Activated CD4-positive, alpha-beta memory T cell treated with anti-CD3 and anti-CD28 coated beads for 36 hours (primary cell): ENCODE results near the gene KLF1. TPM values are rescaled to one million over a fixed set of nuclear protein-coding genes. Genes with fewer than 3 reads are reported as not detected.

Experiments
- CTCF ChIA-PET: fragments of 350-600 bp; sonication (Branson Sonifier 250); formaldehyde crosslinking; loops from one replicate; lab custom pipeline; 2021; ENCODE audit warnings: antibody characterized with exemption, inconsistent platforms; lab: Charles Lee
- POLR2A ChIA-PET: fragments of 350-600 bp; sonication (Branson Sonifier 250); formaldehyde crosslinking; loops from one replicate; lab custom pipeline; 2021; ENCODE audit warnings: antibody characterized with exemption; lab: Charles Lee
- DNase-seq: peaks from one replicate; pipeline ENCODE4 v3.0.0-alpha.2; 2020
- H3K27ac Mint-ChIP-seq: one replicate; pipeline ENCODE4 v1.8.0; 2021; ENCODE audit warnings: mixed read lengths
- H3K27me3 Mint-ChIP-seq: one replicate; pipeline ENCODE4 v1.8.0; 2021; ENCODE audit warnings: mixed read lengths
- H3K36me3 Mint-ChIP-seq: one replicate; pipeline ENCODE4 v1.8.0; 2021; ENCODE audit warnings: mixed read lengths
- H3K4me1 Mint-ChIP-seq: one replicate; pipeline ENCODE4 v1.8.0; 2021; ENCODE audit warnings: low read depth, mixed read lengths
- H3K4me3 Mint-ChIP-seq: one replicate; pipeline ENCODE4 v1.8.0; 2021; ENCODE audit warnings: mild to moderate bottlenecking, mixed read lengths
- H3K9me3 Mint-ChIP-seq: one replicate; pipeline ENCODE4 v1.8.0; 2021; ENCODE audit warnings: mixed read lengths
- intact Hi-C: fragments of 100-400 bp; cut with micrococcal nuclease; formaldehyde crosslinking; loops from one replicate; pipeline ENCODE4 v1.15.1; 2023
- total RNA-seq, 2 experiments: library from RNA; stranded (reverse); gene quantifications; one replicate each; pipeline ENCODE4 v1.2.3, GENCODE V29; 2021

Gene KLF1
- total RNA-seq: under 1 TPM; 0.12 to 0.19 TPM

DNA sequence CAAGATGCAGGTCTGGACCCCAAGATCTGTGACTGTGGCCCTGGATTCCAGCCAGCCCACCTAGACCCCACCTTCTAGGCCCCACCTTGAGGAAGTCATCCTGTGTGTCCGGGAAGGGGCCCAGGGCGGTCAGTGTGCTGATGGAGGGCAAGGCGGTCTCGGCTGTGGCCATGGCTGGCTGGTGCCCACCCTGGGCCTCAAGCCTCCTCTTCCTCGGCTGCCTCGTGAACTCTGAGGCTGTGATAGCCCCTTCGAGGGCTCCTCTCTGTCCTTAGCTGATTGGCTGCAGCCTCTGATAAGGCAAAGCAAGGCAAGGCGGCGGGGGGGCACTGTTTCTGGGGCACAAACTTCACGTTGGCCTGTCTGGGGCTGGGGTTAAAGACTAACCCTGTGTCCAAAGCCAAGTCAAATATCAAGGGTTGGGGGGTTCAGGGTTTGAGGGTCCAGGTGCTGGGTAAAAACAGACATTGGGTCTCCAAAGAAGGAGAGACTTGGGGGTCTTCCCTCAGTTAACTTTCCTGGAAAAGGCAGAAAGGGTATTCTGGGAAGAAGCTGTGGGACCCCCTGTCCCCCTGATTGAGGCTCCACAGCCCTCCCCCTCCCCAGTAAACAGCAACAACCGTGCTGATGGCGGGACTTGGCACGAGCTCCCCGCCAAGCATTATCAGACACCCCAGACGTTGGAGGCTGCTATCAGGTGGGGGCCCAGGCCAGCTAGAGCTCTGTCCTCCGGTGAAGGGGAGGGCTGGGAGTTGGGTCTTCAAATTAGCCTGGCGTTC lies at the start of gene KLF1:
KLF1 (minus strand) TSS at position 233 of the 779 bp plus-strand sequence; CDS start at position 172, 61 bp downstream.
- ChIA-PET POLR2A (interaction anchor here (1.4 kb wide), 1 partner anchor 46 kb away, joined by 3 read pairs; the partner anchor contains the start of gene FARSA), CTCF (interaction anchor here (1.0 kb wide), 1 partner anchor 45 kb away, joined by 3 read pairs; no protein-coding TSS in a partner anchor)
- peaks cover 9% of the 10 kb centered on the region for H3K9me3 Mint-ChIP-seq
- H3K36me3 Mint-ChIP-seq: peaks cover 2% of the 10 kb centered on the region
- H3K4me1 Mint-ChIP-seq: peaks cover 36% of the 10 kb centered on the region
- intact Hi-C loops: no loop called here
- peak within 1 kb of the TSS; percentile 15 for H3K27ac Mint-ChIP-seq
- no peaks in the 10 kb centered on the region for H3K27me3 Mint-ChIP-seq
- peak within 1 kb of the TSS; percentile 27 for H3K4me3 Mint-ChIP-seq
- no peak for DNase-seq

DNA sequence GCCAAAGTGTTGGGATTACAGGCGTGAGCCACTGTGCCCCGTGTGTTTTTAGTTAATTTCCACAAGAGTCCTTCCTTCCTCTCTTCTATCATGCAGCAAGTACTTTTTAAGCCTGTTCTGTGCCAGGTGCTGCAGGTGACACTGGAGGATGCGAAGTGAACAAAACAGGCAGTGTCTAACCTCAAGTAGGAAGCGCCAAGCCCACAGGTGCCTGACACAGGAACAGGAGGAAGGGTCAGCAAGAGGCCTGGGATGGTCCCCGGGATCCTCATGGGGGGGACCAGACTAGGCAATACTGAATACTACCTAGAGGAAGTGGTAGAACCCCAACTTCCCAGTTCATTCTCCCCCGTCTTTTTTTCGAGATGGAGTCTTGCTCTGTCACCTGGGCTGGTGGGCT lies 49.6 kb upstream of the KLF1 start:
- ChIA-PET CTCF (no interaction called here), POLR2A (interaction anchor here (0.6 to 2.7 kb wide), 3 partner anchors 52 to 1560 kb away, joined by 3 to 10 read pairs (median 3); partner anchors contain the start of gene FBXW9)
- Mint-ChIP-seq H3K27me3 (no peaks in the 10 kb centered on the region), H3K9me3 (no peaks in the 10 kb centered on the region), H3K4me3 (peak overlapping the region; percentile 6), H3K36me3 (peaks cover 43% of the 10 kb centered on the region), H3K4me1 (peaks cover 54% of the 10 kb centered on the region), H3K27ac (peak overlapping the region; percentile 14)
- intact Hi-C loops: loop anchor here (5.0 kb wide), 4 partner anchors 199 to 324 kb away; partner anchors contain the start of genes GET3, IER2, STX10 and TNPO2
- DNase-seq: no peak

GRCh38 chr19:12935071-12935470 lies 48.1 kb upstream of the KLF1 start:
- Mint-ChIP-seq H3K27ac (peak overlapping the region; percentile 51), H3K27me3 (no peaks in the 10 kb centered on the region), H3K4me1 (peaks cover 46% of the 10 kb centered on the region), H3K4me3 (no peak overlapping the region), H3K9me3 (no peaks in the 10 kb centered on the region), H3K36me3 (peaks cover 35% of the 10 kb centered on the region)
- ChIA-PET CTCF (no interaction called here), POLR2A (no interaction called here)
- DNase-seq: no peak
- intact Hi-C loops: loop anchor here (5.0 kb wide), 4 partner anchors 198 to 323 kb away; partner anchors contain the start of genes GET3, IER2, STX10 and TNPO2

DNA sequence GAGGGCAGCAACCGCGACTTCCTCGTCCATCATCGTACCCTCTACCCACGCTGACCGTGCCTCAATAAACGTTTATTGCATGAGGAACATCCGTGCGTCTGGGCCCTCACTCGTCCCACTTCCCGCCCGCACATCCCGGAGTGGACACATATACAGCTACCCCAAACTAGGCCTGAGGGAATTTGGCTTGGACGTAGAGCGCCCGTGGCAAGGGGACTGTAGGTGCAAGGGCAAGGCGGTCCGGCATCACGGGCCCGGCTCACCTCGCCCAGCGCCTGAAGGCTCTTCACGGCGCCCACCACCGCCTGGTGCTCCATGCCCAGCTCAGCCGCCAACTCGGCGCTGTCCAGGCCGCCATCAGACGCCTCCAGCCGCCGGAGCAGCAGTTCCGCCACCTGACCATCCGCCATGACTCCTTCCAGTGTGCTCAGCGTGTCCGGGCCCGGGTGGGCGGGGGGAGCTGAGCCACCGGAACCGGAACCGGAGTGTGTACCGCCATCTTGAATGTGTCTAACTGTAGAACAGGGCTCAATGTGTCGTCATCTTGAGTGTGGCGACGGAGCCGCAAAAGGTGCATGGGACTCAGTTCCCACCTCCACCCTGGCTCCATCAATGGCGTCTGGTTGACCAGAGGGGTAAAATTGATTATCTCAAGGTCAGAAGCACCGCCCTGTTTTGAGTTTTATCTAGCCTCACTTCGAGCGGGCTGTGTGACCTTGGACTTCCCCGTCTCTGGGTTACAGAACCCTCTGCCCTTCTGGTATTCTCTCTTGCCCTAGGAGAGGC lies 46.5 kb upstream of the KLF1 start, which contains the start of gene FARSA:
FARSA (minus strand) TSS at position 425 of the 786 bp plus-strand sequence; CDS start at position 410, 15 bp downstream.
- peak; percentile 95 for DNase-seq
- ChIA-PET CTCF (interaction anchor here (0.8 to 2.7 kb wide), 6 partner anchors 13 to 173 kb away, joined by 3 to 21 read pairs (median 4); partner anchors contain the start of gene RAD23A), POLR2A (interaction anchor here (0.6 to 2.2 kb wide), 13 partner anchors 10 to 252 kb away, joined by 3 to 14 read pairs (median 3); partner anchors contain the start of genes DHPS, KLF1 and SYCE2)
- H3K4me3 Mint-ChIP-seq: peak within 1 kb of the TSS; percentile 96
- peaks cover 29% of the 10 kb centered on the region for H3K36me3 Mint-ChIP-seq
- H3K9me3 Mint-ChIP-seq: no peaks in the 10 kb centered on the region
- intact Hi-C loops: loop anchor here (2.0 kb wide), 1 partner anchor 31 kb away; no protein-coding TSS in a partner anchor
- H3K27ac Mint-ChIP-seq: peak within 1 kb of the TSS; percentile 82
- H3K4me1 Mint-ChIP-seq: peaks cover 33% of the 10 kb centered on the region
- H3K27me3 Mint-ChIP-seq: no peaks in the 10 kb centered on the region

GRCh38 chr19:12932392-12933286 lies 45.6 kb upstream of the KLF1 start:
- Mint-ChIP-seq H3K27me3 (no peaks in the 10 kb centered on the region), H3K9me3 (no peaks in the 10 kb centered on the region), H3K4me3 (peak overlapping the region; percentile 96), H3K4me1 (peaks cover 28% of the 10 kb centered on the region), H3K27ac (peak overlapping the region; percentile 82), H3K36me3 (peaks cover 32% of the 10 kb centered on the region)
- DNase-seq: no peak
- ChIA-PET POLR2A (interaction anchor here (0.7 to 2.2 kb wide), 11 partner anchors 11 to 210 kb away, joined by 3 to 14 read pairs (median 3); partner anchors contain the start of genes KLF1 and SYCE2), CTCF (interaction anchor here (0.6 to 2.7 kb wide), 13 partner anchors 13 to 175 kb away, joined by 3 to 21 read pairs (median 3); partner anchors contain the start of gene RAD23A)
- intact Hi-C loops: loop anchor here (2.0 kb wide), 1 partner anchor 32 kb away; no protein-coding TSS in a partner anchor

DNA sequence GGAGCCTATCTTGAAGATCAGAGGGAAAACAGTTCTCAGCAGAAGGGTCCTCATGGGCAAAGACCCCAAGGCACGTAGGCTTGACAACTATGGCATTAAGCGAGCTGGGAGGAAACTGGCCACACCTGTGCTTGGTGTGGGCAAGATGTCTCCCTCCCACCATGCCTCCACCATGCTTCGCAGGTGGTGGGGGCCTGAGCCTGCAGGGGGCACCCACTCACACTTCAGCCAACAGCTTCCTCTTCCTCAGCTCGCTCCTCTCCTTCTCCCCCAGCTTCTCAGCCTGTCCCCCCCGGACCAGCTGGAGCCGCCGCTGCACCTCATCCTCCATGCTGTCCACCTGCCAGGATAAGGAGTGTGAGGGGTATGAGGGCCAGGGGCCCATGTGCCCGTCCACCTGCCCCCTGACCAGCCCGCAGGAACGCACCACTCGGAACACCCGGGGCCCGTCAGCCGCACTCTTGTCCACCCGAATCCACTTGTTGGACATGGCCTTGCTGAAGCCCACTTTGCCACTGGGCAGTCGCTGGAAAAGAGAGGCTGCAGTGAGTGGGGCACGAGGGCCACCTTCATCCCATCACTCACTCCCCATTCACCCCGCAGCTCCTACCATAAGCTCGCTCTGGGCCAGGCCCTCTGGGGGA lies 43.1 kb upstream of the KLF1 start:
- ChIA-PET CTCF (no interaction called here), POLR2A (interaction anchor here (0.8 kb wide), 1 partner anchor 15 kb away, joined by 5 read pairs; no protein-coding TSS in a partner anchor)
- Mint-ChIP-seq H3K4me3 (no peak overlapping the region), H3K9me3 (no peaks in the 10 kb centered on the region), H3K27ac (no peak overlapping the region), H3K4me1 (peaks cover 23% of the 10 kb centered on the region), H3K27me3 (no peaks in the 10 kb centered on the region), H3K36me3 (peaks cover 43% of the 10 kb centered on the region)
- intact Hi-C loops: no loop called here
- DNase-seq: no peak

- Mint-ChIP-seq H3K27ac (no peak overlapping the region), H3K4me3 (no peak overlapping the region), H3K27me3 (no peaks in the 10 kb centered on the region), H3K36me3 (peaks cover 48% of the 10 kb centered on the region), H3K4me1 (peaks cover 2% of the 10 kb centered on the region), H3K9me3 (no peaks in the 10 kb centered on the region)
- ChIA-PET POLR2A (no interaction called here), CTCF (interaction anchor here (0.6 kb wide), 1 partner anchor 100 kb away, joined by 4 read pairs; no protein-coding TSS in a partner anchor)
- DNase-seq: no peak
- intact Hi-C loops: no loop called here
Observed at GRCh38 chr19:12924621-12925310, 37.8 kb upstream of the KLF1 start.

- peaks cover 37% of the 10 kb centered on the region for H3K36me3 Mint-ChIP-seq
- intact Hi-C loops: no loop called here
- peaks cover 5% of the 10 kb centered on the region for H3K9me3 Mint-ChIP-seq
- no peak overlapping the region for H3K27ac Mint-ChIP-seq
- no peak for DNase-seq
- CTCF ChIA-PET: no interaction called here
- no peak overlapping the region for H3K4me3 Mint-ChIP-seq
- POLR2A ChIA-PET: no interaction called here
- H3K27me3 Mint-ChIP-seq: no peaks in the 10 kb centered on the region
- H3K4me1 Mint-ChIP-seq: peaks cover 7% of the 10 kb centered on the region
Observed at GRCh38 chr19:12922959-12923358, 36.0 kb upstream of the KLF1 start.

DNA sequence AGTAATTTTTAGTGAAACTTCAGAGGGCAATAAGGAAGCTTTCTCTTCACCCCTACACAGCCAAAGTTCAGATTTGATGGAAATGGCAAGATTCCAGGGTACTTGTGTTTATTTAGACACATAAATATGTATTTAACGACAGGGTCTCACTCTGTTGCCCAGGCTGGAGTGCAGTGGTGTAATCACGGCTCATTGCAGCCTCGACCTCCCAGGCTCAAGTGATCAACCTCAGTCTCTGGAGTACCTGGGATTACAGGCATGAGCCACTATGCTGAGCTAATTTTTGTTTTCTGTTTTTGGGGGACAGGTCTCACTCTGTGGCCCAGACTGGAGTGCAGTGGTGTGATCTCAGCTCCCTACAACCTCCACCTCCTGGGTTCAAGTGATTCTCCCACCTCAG lies 34.0 kb upstream of the KLF1 start:
- H3K36me3 Mint-ChIP-seq: peaks cover 26% of the 10 kb centered on the region
- no peaks in the 10 kb centered on the region for H3K27me3 Mint-ChIP-seq
- CTCF ChIA-PET: interaction anchor here (1.1 to 1.5 kb wide), 2 partner anchors 44 to 155 kb away, joined by 3 read pairs; no protein-coding TSS in a partner anchor
- POLR2A ChIA-PET: interaction anchor here (1.1 kb wide), 1 partner anchor 12 kb away, joined by 4 read pairs; no protein-coding TSS in a partner anchor
- DNase-seq: no peak
- intact Hi-C loops: no loop called here
- H3K27ac Mint-ChIP-seq: no peak overlapping the region
- peaks cover 7% of the 10 kb centered on the region for H3K4me1 Mint-ChIP-seq
- no peak overlapping the region for H3K4me3 Mint-ChIP-seq
- peaks cover 5% of the 10 kb centered on the region for H3K9me3 Mint-ChIP-seq

GRCh38 chr19:12918253-12918652 lies 31.3 kb upstream of the KLF1 start:
- Mint-ChIP-seq H3K36me3 (peaks cover 12% of the 10 kb centered on the region), H3K4me3 (peak overlapping the region; percentile 54), H3K4me1 (peaks cover 17% of the 10 kb centered on the region), H3K27me3 (no peaks in the 10 kb centered on the region), H3K9me3 (peaks cover 5% of the 10 kb centered on the region), H3K27ac (peak overlapping the region; percentile 80)
- no peak for DNase-seq
- ChIA-PET CTCF (interaction anchor here (1.0 kb wide), 1 partner anchor 28 kb away, joined by 3 read pairs; the partner anchor contains the start of gene GCDH), POLR2A (no interaction called here)
- intact Hi-C loops: no loop called here
